ENCODE measurements around the gene LZTS2. TPM values are rescaled to one million over a fixed set of nuclear protein-coding genes. Genes with fewer than 3 reads are reported as not detected.
A peak's percentile ranks its signal among the peaks of the same experiment; 100 is the strongest.

The LZTS2 gene
- total and polyA plus RNA-seq, 10 of the 15 experiments (the other 5 are each of a cell fraction or from before 2014, with no cell fraction given): 0.08 to 13.4 (median 7.2) TPM

DNA sequence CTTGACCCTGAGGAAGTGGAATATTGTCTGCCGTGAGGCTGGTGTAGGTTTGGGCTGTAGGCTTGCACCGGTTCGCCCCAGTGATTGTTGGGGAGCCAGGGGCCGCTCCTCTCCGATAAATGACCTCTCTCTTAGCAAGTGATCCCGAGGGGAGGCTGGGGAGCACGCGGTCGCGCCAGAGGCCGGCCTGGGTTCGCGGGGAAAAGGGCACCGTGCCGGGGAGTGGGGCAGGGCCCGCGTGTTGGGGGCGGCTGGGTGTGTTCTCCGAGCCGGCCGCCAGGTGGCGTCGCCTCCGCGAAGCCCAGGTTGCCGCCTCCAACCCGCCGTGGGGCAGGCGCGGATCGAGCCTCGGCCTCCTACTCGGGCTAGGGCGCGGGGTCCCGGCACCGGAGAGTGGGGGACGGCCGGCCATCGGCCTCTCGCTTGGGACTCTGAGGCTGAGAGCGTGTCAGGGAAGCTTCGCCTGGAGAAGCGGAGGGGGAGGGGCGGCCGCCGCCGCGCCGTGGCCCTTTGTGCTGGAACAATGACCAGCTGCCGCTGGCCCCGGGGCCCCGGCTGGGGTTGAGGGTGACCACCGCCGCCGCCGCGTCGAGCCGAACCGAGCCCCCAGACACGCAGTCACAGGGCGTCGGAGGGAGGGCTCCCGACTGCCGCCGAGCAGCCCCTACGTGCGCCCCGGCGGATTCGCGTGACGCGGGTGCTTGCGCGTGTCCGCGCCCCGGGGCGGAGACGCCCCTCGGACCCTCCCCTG, 442 bp upstream of the LZTS2 start (continued):
- TF ChIP-seq, protein P1, sequence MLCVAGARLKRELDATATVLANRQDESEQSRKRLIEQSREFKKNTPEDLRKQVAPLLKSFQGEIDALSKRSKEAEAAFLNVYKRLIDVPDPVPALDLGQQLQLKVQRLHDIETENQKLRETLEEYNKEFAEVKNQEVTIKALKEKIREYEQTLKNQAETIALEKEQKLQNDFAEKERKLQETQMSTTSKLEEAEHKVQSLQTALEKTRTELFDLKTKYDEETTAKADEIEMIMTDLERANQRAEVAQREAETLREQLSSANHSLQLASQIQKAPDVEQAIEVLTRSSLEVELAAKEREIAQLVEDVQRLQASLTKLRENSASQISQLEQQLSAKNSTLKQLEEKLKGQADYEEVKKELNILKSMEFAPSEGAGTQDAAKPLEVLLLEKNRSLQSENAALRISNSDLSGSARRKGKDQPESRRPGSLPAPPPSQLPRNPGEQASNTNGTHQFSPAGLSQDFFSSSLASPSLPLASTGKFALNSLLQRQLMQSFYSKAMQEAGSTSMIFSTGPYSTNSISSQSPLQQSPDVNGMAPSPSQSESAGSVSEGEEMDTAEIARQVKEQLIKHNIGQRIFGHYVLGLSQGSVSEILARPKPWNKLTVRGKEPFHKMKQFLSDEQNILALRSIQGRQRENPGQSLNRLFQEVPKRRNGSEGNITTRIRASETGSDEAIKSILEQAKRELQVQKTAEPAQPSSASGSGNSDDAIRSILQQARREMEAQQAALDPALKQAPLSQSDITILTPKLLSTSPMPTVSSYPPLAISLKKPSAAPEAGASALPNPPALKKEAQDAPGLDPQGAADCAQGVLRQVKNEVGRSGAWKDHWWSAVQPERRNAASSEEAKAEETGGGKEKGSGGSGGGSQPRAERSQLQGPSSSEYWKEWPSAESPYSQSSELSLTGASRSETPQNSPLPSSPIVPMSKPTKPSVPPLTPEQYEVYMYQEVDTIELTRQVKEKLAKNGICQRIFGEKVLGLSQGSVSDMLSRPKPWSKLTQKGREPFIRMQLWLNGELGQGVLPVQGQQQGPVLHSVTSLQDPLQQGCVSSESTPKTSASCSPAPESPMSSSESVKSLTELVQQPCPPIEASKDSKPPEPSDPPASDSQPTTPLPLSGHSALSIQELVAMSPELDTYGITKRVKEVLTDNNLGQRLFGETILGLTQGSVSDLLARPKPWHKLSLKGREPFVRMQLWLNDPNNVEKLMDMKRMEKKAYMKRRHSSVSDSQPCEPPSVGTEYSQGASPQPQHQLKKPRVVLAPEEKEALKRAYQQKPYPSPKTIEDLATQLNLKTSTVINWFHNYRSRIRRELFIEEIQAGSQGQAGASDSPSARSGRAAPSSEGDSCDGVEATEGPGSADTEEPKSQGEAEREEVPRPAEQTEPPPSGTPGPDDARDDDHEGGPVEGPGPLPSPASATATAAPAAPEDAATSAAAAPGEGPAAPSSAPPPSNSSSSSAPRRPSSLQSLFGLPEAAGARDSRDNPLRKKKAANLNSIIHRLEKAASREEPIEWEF (IDR thresholded peaks at IDR 0.05; ENCODE audit: insufficient replicate concordance, low read depth, low read length): no peak
- TF ChIP-seq, protein P2, sequence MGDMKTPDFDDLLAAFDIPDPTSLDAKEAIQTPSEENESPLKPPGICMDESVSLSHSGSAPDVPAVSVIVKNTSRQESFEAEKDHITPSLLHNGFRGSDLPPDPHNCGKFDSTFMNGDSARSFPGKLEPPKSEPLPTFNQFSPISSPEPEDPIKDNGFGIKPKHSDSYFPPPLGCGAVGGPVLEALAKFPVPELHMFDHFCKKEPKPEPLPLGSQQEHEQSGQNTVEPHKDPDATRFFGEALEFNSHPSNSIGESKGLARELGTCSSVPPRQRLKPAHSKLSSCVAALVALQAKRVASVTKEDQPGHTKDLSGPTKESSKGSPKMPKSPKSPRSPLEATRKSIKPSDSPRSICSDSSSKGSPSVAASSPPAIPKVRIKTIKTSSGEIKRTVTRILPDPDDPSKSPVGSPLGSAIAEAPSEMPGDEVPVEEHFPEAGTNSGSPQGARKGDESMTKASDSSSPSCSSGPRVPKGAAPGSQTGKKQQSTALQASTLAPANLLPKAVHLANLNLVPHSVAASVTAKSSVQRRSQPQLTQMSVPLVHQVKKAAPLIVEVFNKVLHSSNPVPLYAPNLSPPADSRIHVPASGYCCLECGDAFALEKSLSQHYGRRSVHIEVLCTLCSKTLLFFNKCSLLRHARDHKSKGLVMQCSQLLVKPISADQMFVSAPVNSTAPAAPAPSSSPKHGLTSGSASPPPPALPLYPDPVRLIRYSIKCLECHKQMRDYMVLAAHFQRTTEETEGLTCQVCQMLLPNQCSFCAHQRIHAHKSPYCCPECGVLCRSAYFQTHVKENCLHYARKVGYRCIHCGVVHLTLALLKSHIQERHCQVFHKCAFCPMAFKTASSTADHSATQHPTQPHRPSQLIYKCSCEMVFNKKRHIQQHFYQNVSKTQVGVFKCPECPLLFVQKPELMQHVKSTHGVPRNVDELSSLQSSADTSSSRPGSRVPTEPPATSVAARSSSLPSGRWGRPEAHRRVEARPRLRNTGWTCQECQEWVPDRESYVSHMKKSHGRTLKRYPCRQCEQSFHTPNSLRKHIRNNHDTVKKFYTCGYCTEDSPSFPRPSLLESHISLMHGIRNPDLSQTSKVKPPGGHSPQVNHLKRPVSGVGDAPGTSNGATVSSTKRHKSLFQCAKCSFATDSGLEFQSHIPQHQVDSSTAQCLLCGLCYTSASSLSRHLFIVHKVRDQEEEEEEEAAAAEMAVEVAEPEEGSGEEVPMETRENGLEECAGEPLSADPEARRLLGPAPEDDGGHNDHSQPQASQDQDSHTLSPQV (IDR thresholded peaks at IDR 0.05): peak; percentile 70; the same call in 1 of the 2 replicates
- TF ChIP-seq SMAD5 (IDR thresholded peaks at IDR 0.05; ENCODE audit: low read depth) (no peak), TCF12 (IDR thresholded peaks at IDR 0.05; ENCODE audit: low read depth, low read length) (no peak), IKZF2 (IDR thresholded peaks at IDR 0.05) (no peak)
- TF ChIP-seq, protein P3, sequence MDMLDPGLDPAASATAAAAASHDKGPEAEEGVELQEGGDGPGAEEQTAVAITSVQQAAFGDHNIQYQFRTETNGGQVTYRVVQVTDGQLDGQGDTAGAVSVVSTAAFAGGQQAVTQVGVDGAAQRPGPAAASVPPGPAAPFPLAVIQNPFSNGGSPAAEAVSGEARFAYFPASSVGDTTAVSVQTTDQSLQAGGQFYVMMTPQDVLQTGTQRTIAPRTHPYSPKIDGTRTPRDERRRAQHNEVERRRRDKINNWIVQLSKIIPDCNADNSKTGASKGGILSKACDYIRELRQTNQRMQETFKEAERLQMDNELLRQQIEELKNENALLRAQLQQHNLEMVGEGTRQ (IDR thresholded peaks at IDR 0.05; ENCODE audit: borderline replicate concordance, low read depth, low read length): no peak; the same call in 1 of the 2 replicates
